ENCODE data around the gene FGF4. TPM values are rescaled to one million over a fixed set of nuclear protein-coding genes. Genes with fewer than 3 reads are reported as not detected.

FGF4 gene
- total RNA-seq, 2 donors from 2014 or later, result not detected

- H3K27ac ChIP-seq, result no peak overlapping the region
- no peaks in the 10 kb centered on the region for H3K9me3 ChIP-seq
- DNase-seq, result no peak
- no peaks in the 10 kb centered on the region for H3K36me3 ChIP-seq
- intact Hi-C loops (cut with DNase I), result no loop called here
- H3K27me3 ChIP-seq, result no peaks in the 10 kb centered on the region
- H3K4me3 ChIP-seq, result no peak overlapping the region
- TF ChIP-seq CTCF (IDR thresholded peaks at IDR 0.05), result no peak
- H3K4me1 ChIP-seq, result no peaks in the 10 kb centered on the region
- H3K9ac ChIP-seq (ENCODE audit: low read depth in 2 of 2, low read length in 2 of 2), result no peak overlapping the region
Measured at GRCh38 chr11:69748637-69749036, 26.5 kb downstream of the FGF4 start.

GRCh38 chr11:69746752-69747742, 28.1 kb downstream of the FGF4 start:
- intact Hi-C loops (cut with DNase I), result no loop called here
- Histone ChIP-seq H3K36me3 (no peaks in the 10 kb centered on the region), H3K27ac (no peak overlapping the region), H3K27me3 (no peaks in the 10 kb centered on the region), H3K9ac (ENCODE audit: low read depth in 2 of 2, low read length in 2 of 2) (no peak overlapping the region), H3K9me3 (no peaks in the 10 kb centered on the region), H3K4me1 (no peaks in the 10 kb centered on the region), H3K4me3 (no peak overlapping the region)
- no peak for DNase-seq
- no peak for TF ChIP-seq CTCF (IDR thresholded peaks at IDR 0.05)

GRCh38 chr11:69746140-69746539, 29.0 kb downstream of the FGF4 start:
- DNase-seq, result no peak

GRCh38 chr11:69745201-69745600, 29.9 kb downstream of the FGF4 start:
- intact Hi-C loops (cut with DNase I), result no loop called here
- no peak for TF ChIP-seq CTCF (IDR thresholded peaks at IDR 0.05)
- Histone ChIP-seq H3K9ac (ENCODE audit: low read depth in 2 of 2, low read length in 2 of 2) (no peak overlapping the region), H3K9me3 (no peaks in the 10 kb centered on the region), H3K4me3 (no peak overlapping the region), H3K27me3 (no peaks in the 10 kb centered on the region), H3K36me3 (no peaks in the 10 kb centered on the region), H3K27ac (no peak overlapping the region), H3K4me1 (no peaks in the 10 kb centered on the region)
- DNase-seq, result no peak

More at GRCh38 chr11:69746140-69746539, 29.0 kb downstream of the FGF4 start:
- Histone ChIP-seq H3K27me3 (no peaks in the 10 kb centered on the region), H3K27ac (no peak overlapping the region), H3K4me1 (no peaks in the 10 kb centered on the region), H3K9ac (ENCODE audit: low read depth in 2 of 2, low read length in 2 of 2) (no peak overlapping the region), H3K9me3 (no peaks in the 10 kb centered on the region), H3K4me3 (no peak overlapping the region), H3K36me3 (no peaks in the 10 kb centered on the region)
- TF ChIP-seq CTCF (IDR thresholded peaks at IDR 0.05), result no peak
- intact Hi-C loops (cut with DNase I), result no loop called here

GRCh38 chr11:69744435-69744834, 30.7 kb downstream of the FGF4 start:
- no peak overlapping the region for H3K9ac ChIP-seq (ENCODE audit: low read depth in 2 of 2, low read length in 2 of 2)
- no peak overlapping the region for H3K27ac ChIP-seq
- no peaks in the 10 kb centered on the region for H3K9me3 ChIP-seq
- DNase-seq, result no peak
- no peaks in the 10 kb centered on the region for H3K27me3 ChIP-seq
- intact Hi-C loops (cut with DNase I), result no loop called here
- no peak for TF ChIP-seq CTCF (IDR thresholded peaks at IDR 0.05)
- H3K4me3 ChIP-seq, result no peak overlapping the region
- H3K4me1 ChIP-seq, result no peaks in the 10 kb centered on the region
- no peaks in the 10 kb centered on the region for H3K36me3 ChIP-seq
